Measurements from ENCODE around the gene TBX4.
"Not testable (repeated sequence)": the region's sequence is repeated elsewhere in the genome, so short reads cannot be mapped to it uniquely, and the experiment has no call there.

The TBX4 gene

GRCh38 chr17:61502292-61502691 is 50.1 kb downstream of the TBX4 start:
- DNase-seq, result no peak

GRCh38 chr17:61503961-61504360 is 51.7 kb downstream of the TBX4 start:
- DNase-seq, result no peak

- no peak for DNase-seq
Observed at GRCh38 chr17:61504697-61505096, 52.5 kb downstream of the TBX4 start.

- DNase-seq, result no peak
Observed at GRCh38 chr17:61505846-61506627, 53.8 kb downstream of the TBX4 start.

GRCh38 chr17:61507383-61508066 is 55.3 kb downstream of the TBX4 start:
- DNase-seq, result no peak

GRCh38 chr17:61508912-61509311 is 56.7 kb downstream of the TBX4 start:
- no peak for DNase-seq

- not testable (repeated sequence) for DNase-seq
Observed at GRCh38 chr17:61509454-61509853, 57.2 kb downstream of the TBX4 start.

- DNase-seq, result no peak
Observed at GRCh38 chr17:61510237-61510636, 58.0 kb downstream of the TBX4 start.

GRCh38 chr17:61510991-61511390 is 58.8 kb downstream of the TBX4 start:
- DNase-seq, result no peak

GRCh38 chr17:61511480-61512182 is 59.4 kb downstream of the TBX4 start:
- DNase-seq, result no peak

GRCh38 chr17:61514491-61514890 is 62.3 kb downstream of the TBX4 start:
- no peak for DNase-seq

- no peak for DNase-seq
Observed at GRCh38 chr17:61517265-61517664, 65.0 kb downstream of the TBX4 start.

- DNase-seq, result no peak
Observed at GRCh38 chr17:61517843-61518606, 65.8 kb downstream of the TBX4 start.

GRCh38 chr17:61519139-61519538 is 66.9 kb downstream of the TBX4 start:
- DNase-seq, result no peak

- no peak for DNase-seq
Observed at GRCh38 chr17:61519754-61520440, 67.7 kb downstream of the TBX4 start.

GRCh38 chr17:61520897-61521296 is 68.7 kb downstream of the TBX4 start:
- DNase-seq, result no peak

- no peak for DNase-seq
Observed at GRCh38 chr17:61522088-61522487, 69.9 kb downstream of the TBX4 start.

GRCh38 chr17:61524319-61524718 is 72.1 kb downstream of the TBX4 start:
- no peak for DNase-seq

GRCh38 chr17:61527441-61527840 is 75.2 kb downstream of the TBX4 start:
- DNase-seq, result not testable (repeated sequence)

- DNase-seq, result no peak
Observed at GRCh38 chr17:61528171-61528570, 75.9 kb downstream of the TBX4 start.

GRCh38 chr17:61531223-61531622 is 79.0 kb downstream of the TBX4 start:
- DNase-seq, result no peak

- DNase-seq, result no peak
Observed at GRCh38 chr17:61532826-61533225, 80.6 kb downstream of the TBX4 start.

Data from activated T-cell treated with anti-CD3 and anti-CD28 coated beads, Interleukin-2, amount 50 U/mL, for 48 hours (primary cell).